Adrenal gland (tissue), 12 donors: ENCODE measurements around the gene PEPD. TPM values are rescaled to one million over a fixed set of nuclear protein-coding genes. Genes with fewer than 3 reads are reported as not detected.
A peak's percentile ranks its signal among the peaks of the same experiment; 100 is the strongest.

Experiments used
- DNase-seq, 7 donors: peaks; one replicate each; pipeline ENCODE4 v3.0.0-alpha.2; 2019 to 2020
- H3K27ac ChIP-seq, 5 donors: fragments of 200-600 bp; sonication (generic) in 4 of 5; 1 replicate in 3 of 5; 2 replicates in 2 of 5; pipeline versions ENCODE4 v1.5.1 to v1.8.0; 2016 to 2020; ENCODE audit warnings: mild to moderate bottlenecking in 1 of 5
- H3K27me3 ChIP-seq: fragments of 200-600 bp; 2 replicates; pipeline ENCODE4 v1.8.0; 2021
- H3K36me3 ChIP-seq, 2 donors: fragments of 200-600 bp; replicated peaks in 1 of 2; 1 replicate in 1 of 2; 2 replicates in 1 of 2; pipeline versions ENCODE4 v1.5.1 to v1.8.0; 2018 to 2022
- H3K4me1 ChIP-seq, 2 donors: fragments of 200-600 bp; replicated peaks in 1 of 2; 1 replicate in 1 of 2; 2 replicates in 1 of 2; pipeline versions ENCODE4 v1.5.1 to v1.8.0; 2018 to 2021
- H3K4me3 ChIP-seq, 4 donors: fragments of 200-600 bp; sonication (generic) in 3 of 4; one replicate each; pipeline ENCODE4 v1.5.1; 2016 to 2018
- H3K9me3 ChIP-seq, 3 donors: fragments of 200-600 bp; sonication (generic) in 1 of 3; replicated peaks in 1 of 3; 1 replicate in 2 of 3; 2 replicates in 1 of 3; pipeline versions ENCODE4 v1.5.1 to v1.8.0; 2016 to 2021
- CTCF ChIP-seq, 6 experiments: fragments of 450-650 bp in 4 of 6; fragments of 200-600 bp in 2 of 6; sonication (generic) in 1 of 6; IDR thresholded peaks; 1 replicate in 5 of 6; 2 replicates in 1 of 6; pipeline versions ENCODE4 v1.5.1 to v1.8.0; 2016 to 2021; ENCODE audit warnings: antibody characterized with exemption in 6 of 6, mild to moderate bottlenecking in 2 of 6, moderate library complexity in 1 of 6
- POLR2A ChIP-seq, 2 donors: fragments of 450-650 bp; IDR thresholded peaks; one replicate each; pipeline ENCODE4 v1.6.1; 2017; ENCODE audit warnings: antibody characterized with exemption in 2 of 2, mild to moderate bottlenecking in 2 of 2, moderate library complexity in 1 of 2
- WGBS, 4 donors: extraction: QIAGEN DNeasy Blood & Tissue Kit in 2 of 4; methylation state at CpG; one replicate each; pipeline versions ENCODE4 v1.1.5 to v1.1.7; 2013 to 2017; 5-methylcytosine and 5-hydroxymethylcytosine counted together
- intact Hi-C, 2 donors: fragments of 100-400 bp; cut with DNase I; formaldehyde crosslinking; loops; one replicate each; pipeline versions ENCODE4 v1.14.1 to v1.15.0; 2022 to 2023
- polyA plus RNA-seq, 3 donors: library from polyadenylated mRNA; stranded (reverse); fragments of 200-250 nt in 2 of 3; fragments of 350-450 nt in 1 of 3; fragmentation: Illumina TruSeq in 1 of 3; extraction: RNeasy Lipid Tissue Mini Kit (QIAGEN cat#74804) in 1 of 3; gene quantifications; one replicate each; pipeline ENCODE4 v1.2.3, GENCODE V29; 2013 to 2014
- total RNA-seq, 9 donors: library from RNA; depleted of rRNA in 4 of 9; stranded (reverse); fragments of >200 nt in 4 of 9; fragments of 120-200 nt in 1 of 9; fragmentation: NEBNext Ultra II Directional in 1 of 9; extraction: Animal tissue kit (Norgen Biotek cat#: 25700) in 1 of 9; gene quantifications; one replicate each; pipeline versions ENCODE4 v1.1.0 to v1.2.4, GENCODE V29; 2013 to 2023
- donor health status: healthy with polysubstance abuse.
- donor health status: Bipolar disorder and iron deficiency.
- donor health status: DM: yes; HTN: yes; CAD: no.
- donor health status: DM: no; HTN: no; CAD: no.
- donor health status: DM: no; HTN: no; CAD: no.
- donor health status: DM: yes; HTN: yes; CAD: no.

Gene PEPD
- total and polyA plus RNA-seq, 12 donors: 24.4 to 311 (median 116) TPM

- Histone ChIP-seq H3K4me1 (peaks cover 0 to 12% of the 10 kb centered on the region in 2 donors), H3K4me3 (no peak overlapping the region), H3K9me3 (no peaks in the 10 kb centered on the region), H3K36me3 (no peaks in the 10 kb centered on the region), H3K27ac (no peak overlapping the region), H3K27me3 (no peaks in the 10 kb centered on the region)
- no peak for TF ChIP-seq CTCF (IDR thresholded peaks at IDR 0.05)
- no peak for TF ChIP-seq POLR2A (IDR thresholded peaks at IDR 0.05)
- intact Hi-C loops: loop anchor here in 1 of 2 donors (10.0 kb wide), 1 partner anchor 255 kb away; no protein-coding TSS in a partner anchor
- 77 to 91% (median 87%) methylated on average over 13 to 22 of the region's 22 CpGs for WGBS, 4 donors
- peak in 1 of 7 donors; percentile 10 for DNase-seq
These were observed 121.6 kb downstream of the PEPD start for GRCh38 chr19:33399745-33400681.

GRCh38 chr19:33399081-33399744 is 122.4 kb downstream of the PEPD start:
- TF ChIP-seq CTCF (IDR thresholded peaks at IDR 0.05): no peak
- no peak for TF ChIP-seq POLR2A (IDR thresholded peaks at IDR 0.05)
- no peak overlapping the region for H3K4me3 ChIP-seq
- peak in 1 of 7 donors; percentile 14 for DNase-seq
- H3K9me3 ChIP-seq: no peaks in the 10 kb centered on the region
- no peaks in the 10 kb centered on the region for H3K36me3 ChIP-seq
- intact Hi-C loops: no loop called here
- H3K27ac ChIP-seq: no peak overlapping the region
- peaks cover 0 to 19% of the 10 kb centered on the region in 2 donors for H3K4me1 ChIP-seq
- no peaks in the 10 kb centered on the region for H3K27me3 ChIP-seq
- WGBS, 4 donors: 94 to 97% (median 95%) methylated on average over 22 to 28 of the region's 28 CpGs

GRCh38 chr19:33398361-33399060 is 123.1 kb downstream of the PEPD start:
- 89 to 94% (median 91%) methylated on average over 14 to 19 of the region's 19 CpGs for WGBS, 4 donors
- peaks cover 0 to 26% of the 10 kb centered on the region in 2 donors for H3K4me1 ChIP-seq

More at GRCh38 chr19:33398361-33399060, 123.1 kb downstream of the PEPD start:
- Histone ChIP-seq H3K36me3 (no peaks in the 10 kb centered on the region), H3K4me3 (no peak overlapping the region), H3K9me3 (no peaks in the 10 kb centered on the region), H3K27me3 (no peaks in the 10 kb centered on the region), H3K27ac (no peak overlapping the region)
- no peak for DNase-seq
- intact Hi-C loops: no loop called here
- TF ChIP-seq POLR2A (IDR thresholded peaks at IDR 0.05) (no peak), CTCF (IDR thresholded peaks at IDR 0.05) (no peak)
